Measurements from ENCODE around the gene OR5H1. TPM values are rescaled to one million over a fixed set of nuclear protein-coding genes. Genes with fewer than 3 reads are reported as not detected.
"Not testable (repeated sequence)": the region's sequence is repeated elsewhere in the genome, so short reads cannot be mapped to it uniquely, and the experiment has no call there.

The OR5H1 gene
- total and polyA plus RNA-seq, 2 experiments from 2014 or later = not detected

GRCh38 chr3:98110550-98110908, 20.0 kb upstream of the OR5H1 start:
- TF ChIP-seq EZH2 (IDR thresholded peaks at IDR 0.05; ENCODE audit: borderline replicate concordance) (no peak), CTCF (IDR thresholded peaks at IDR 0.05; ENCODE audit: poor library complexity) (no peak), EZH2phosphoT487 (IDR thresholded peaks at IDR 0.05; ENCODE audit: low read depth, severe bottlenecking, unreplicated experiment) (no peak)
- peaks cover 5% of the 10 kb centered on the region for H3K9me3 ChIP-seq (ENCODE audit: low read depth)

GRCh38 chr3:98114264-98114663, 16.3 kb upstream of the OR5H1 start:
- 79% methylated on average over 3 of the region's 3 CpGs for WGBS (ENCODE audit: low lambda C conversion rate, missing lambda C conversion rate)
- Histone ChIP-seq H3K9me3 (ENCODE audit: low read depth) (peaks cover 5% of the 10 kb centered on the region), H3K4me2 (no peak overlapping the region), H3K79me2 (no peaks in the 10 kb centered on the region), H3K4me3 (no peak overlapping the region), H3K27ac (no peak overlapping the region), H3K9me2 (replicated peaks; ENCODE audit: insufficient read depth) (no peaks in the 10 kb centered on the region), H2AFZ (no peak overlapping the region), H3K27me3 (no peaks in the 10 kb centered on the region), H3K4me1 (ENCODE audit: insufficient read depth) (no peaks in the 10 kb centered on the region), H3K36me3 (replicated peaks; ENCODE audit: insufficient read depth, low read depth) (no peaks in the 10 kb centered on the region), H4K20me1 (ENCODE audit: insufficient read depth, poor library complexity, severe bottlenecking) (no peaks in the 10 kb centered on the region)
- TF ChIP-seq EZH2phosphoT487 (IDR thresholded peaks at IDR 0.05; ENCODE audit: low read depth, severe bottlenecking, unreplicated experiment) = no peak
- TF ChIP-seq CTCF (IDR thresholded peaks at IDR 0.05; ENCODE audit: poor library complexity) = no peak
- TF ChIP-seq EZH2 (IDR thresholded peaks at IDR 0.05; ENCODE audit: borderline replicate concordance) = no peak
- no peak for DNase-seq (ENCODE audit: low spot score)

More at GRCh38 chr3:98110550-98110908, 20.0 kb upstream of the OR5H1 start:
- Histone ChIP-seq H3K4me1 (ENCODE audit: insufficient read depth) (no peaks in the 10 kb centered on the region), H3K79me2 (no peaks in the 10 kb centered on the region), H3K36me3 (replicated peaks; ENCODE audit: insufficient read depth, low read depth) (no peaks in the 10 kb centered on the region), H3K9me2 (replicated peaks; ENCODE audit: insufficient read depth) (no peaks in the 10 kb centered on the region), H3K27me3 (no peaks in the 10 kb centered on the region), H3K27ac (no peak overlapping the region), H4K20me1 (ENCODE audit: insufficient read depth, poor library complexity, severe bottlenecking) (no peaks in the 10 kb centered on the region), H3K4me3 (no peak overlapping the region), H2AFZ (no peak overlapping the region), H3K4me2 (no peak overlapping the region)
- DNase-seq (ENCODE audit: low spot score) = no peak

GRCh38 chr3:98115717-98116116, 14.8 kb upstream of the OR5H1 start:
- no peak for DNase-seq (ENCODE audit: low spot score)
- H4K20me1 ChIP-seq (ENCODE audit: insufficient read depth, poor library complexity, severe bottlenecking) = no peaks in the 10 kb centered on the region
- H3K9me3 ChIP-seq (ENCODE audit: low read depth) = peaks cover 5% of the 10 kb centered on the region
- WGBS (ENCODE audit: low lambda C conversion rate, missing lambda C conversion rate) = 88% methylated on average over 1 of the region's 1 CpG
- no peaks in the 10 kb centered on the region for H3K36me3 ChIP-seq (replicated peaks; ENCODE audit: insufficient read depth, low read depth)
- H2AFZ ChIP-seq = no peak overlapping the region
- H3K27ac ChIP-seq = no peak overlapping the region
- H3K27me3 ChIP-seq = no peaks in the 10 kb centered on the region
- no peaks in the 10 kb centered on the region for H3K79me2 ChIP-seq
- H3K9me2 ChIP-seq (replicated peaks; ENCODE audit: insufficient read depth) = no peaks in the 10 kb centered on the region
- no peak for TF ChIP-seq EZH2 (IDR thresholded peaks at IDR 0.05; ENCODE audit: borderline replicate concordance)
- TF ChIP-seq CTCF (IDR thresholded peaks at IDR 0.05; ENCODE audit: poor library complexity) = no peak
- no peak for TF ChIP-seq EZH2phosphoT487 (IDR thresholded peaks at IDR 0.05; ENCODE audit: low read depth, severe bottlenecking, unreplicated experiment)
- H3K4me1 ChIP-seq (ENCODE audit: insufficient read depth) = no peaks in the 10 kb centered on the region
- H3K4me2 ChIP-seq = no peak overlapping the region
- H3K4me3 ChIP-seq = no peak overlapping the region

GRCh38 chr3:98136631-98137030, 6.1 kb downstream of the OR5H1 start:
- H3K4me2 ChIP-seq = no peak overlapping the region
- H3K36me3 ChIP-seq (replicated peaks; ENCODE audit: insufficient read depth, low read depth) = no peaks in the 10 kb centered on the region
- 77% methylated on average over 3 of the region's 3 CpGs for WGBS (ENCODE audit: low lambda C conversion rate, missing lambda C conversion rate)
- no peaks in the 10 kb centered on the region for H3K9me2 ChIP-seq (replicated peaks; ENCODE audit: insufficient read depth)
- DNase-seq (ENCODE audit: low spot score) = peak; percentile 5
- H3K4me1 ChIP-seq (ENCODE audit: insufficient read depth) = no peaks in the 10 kb centered on the region
- H3K79me2 ChIP-seq = no peaks in the 10 kb centered on the region
- TF ChIP-seq EZH2 (IDR thresholded peaks at IDR 0.05; ENCODE audit: borderline replicate concordance) = no peak
- no peak for TF ChIP-seq CTCF (IDR thresholded peaks at IDR 0.05; ENCODE audit: poor library complexity)
- TF ChIP-seq EZH2phosphoT487 (IDR thresholded peaks at IDR 0.05; ENCODE audit: low read depth, severe bottlenecking, unreplicated experiment) = no peak
- no peaks in the 10 kb centered on the region for H3K9me3 ChIP-seq (ENCODE audit: low read depth)
- H3K27ac ChIP-seq = no peak overlapping the region
- H4K20me1 ChIP-seq (ENCODE audit: insufficient read depth, poor library complexity, severe bottlenecking) = no peaks in the 10 kb centered on the region
- no peak overlapping the region for H2AFZ ChIP-seq
- no peaks in the 10 kb centered on the region for H3K27me3 ChIP-seq
- H3K4me3 ChIP-seq = no peak overlapping the region

GRCh38 chr3:98137826-98138557, 7.5 kb downstream of the OR5H1 start:
- not testable (repeated sequence) for H3K36me3 ChIP-seq (replicated peaks; ENCODE audit: insufficient read depth, low read depth); H3K27me3 ChIP-seq; H4K20me1 ChIP-seq (ENCODE audit: insufficient read depth, poor library complexity, severe bottlenecking); DNase-seq (ENCODE audit: low spot score); H3K4me1 ChIP-seq (ENCODE audit: insufficient read depth); H3K4me3 ChIP-seq; H3K4me2 ChIP-seq; H3K9me3 ChIP-seq (ENCODE audit: low read depth); H2AFZ ChIP-seq; H3K9me2 ChIP-seq (replicated peaks; ENCODE audit: insufficient read depth); H3K79me2 ChIP-seq; H3K27ac ChIP-seq
- WGBS (ENCODE audit: low lambda C conversion rate, missing lambda C conversion rate) = 77% methylated on average over 23 of the region's 23 CpGs

All from hepatocyte (in vitro differentiated cells).